Panc1 (cell line): ENCODE measurements around the gene GALT. TPM values are rescaled to one million over a fixed set of nuclear protein-coding genes. Genes with fewer than 3 reads are reported as not detected.

Experiments
- ATAC-seq: fragments of 200-7000 bp; cut with Tn5 transposase; 2 replicates; pipeline ENCODE4 v1.9.1; 2020; ENCODE audit warnings: mild to moderate bottlenecking, moderate library complexity
- BruUV-seq: library from RNA; stranded (reverse); fragments of 400-500 nt; replicated peaks from 2 replicates; lab custom pipeline; 2021; lab: Mats Ljungman, UMichigan
- CTCF ChIA-PET: fragments of 300-600 bp; sonication (Branson Sonifier 250); formaldehyde crosslinking; loops from one replicate; lab custom pipeline; 2022; ENCODE audit warnings: antibody characterized with exemption; lab: Charles Lee
- POLR2A ChIA-PET: fragments of 300-600 bp; sonication (Branson Sonifier 250); formaldehyde crosslinking; loops from one replicate; lab custom pipeline; 2022; ENCODE audit warnings: antibody characterized with exemption; lab: Charles Lee
- DNase-seq: peaks from one replicate; pipeline ENCODE4 v3.0.0-alpha.2; 2010; ENCODE audit warnings: low read depth, low spot score
- H3K27ac ChIP-seq: 2 replicates; pipeline ENCODE4 v1.5.1; 2011; ENCODE audit warnings: mild to moderate bottlenecking, low read length, inconsistent platforms
- H3K27me3 ChIP-seq: fragments of 200-500 bp; sonication (Bioruptor generic); 2 replicates; pipeline ENCODE4 v1.6.0; 2014; ENCODE audit warnings: low read length, inconsistent platforms; ENCODE audit not compliant: control insufficient read depth, insufficient read depth
- H3K36me3 ChIP-seq: fragments of 200-500 bp; sonication (Bioruptor generic); 2 replicates; pipeline ENCODE4 v1.5.1; 2014; ENCODE audit warnings: inconsistent platforms, mild to moderate bottlenecking, low read length, moderate library complexity; ENCODE audit not compliant: control insufficient read depth, insufficient read depth
- H3K4me1 ChIP-seq: 2 replicates; pipeline ENCODE4 v1.5.1; 2011; ENCODE audit warnings: inconsistent platforms, mild to moderate bottlenecking, low read length, moderate library complexity; ENCODE audit not compliant: control insufficient read depth, insufficient read depth
- H3K4me3 ChIP-seq, 2 experiments: 2 replicates each; pipeline ENCODE4 v1.5.1; 2011 to 2012; ENCODE audit warnings: low read depth in 2 of 2, low read length in 2 of 2, mild to moderate bottlenecking in 2 of 2, inconsistent platforms in 1 of 2, moderate library complexity in 1 of 2
- H3K9me3 ChIP-seq: fragments of 200-500 bp; sonication (Bioruptor generic); 2 replicates; pipeline ENCODE4 v1.5.1; 2014; ENCODE audit warnings: low read depth, mild to moderate bottlenecking, inconsistent platforms, low read length, moderate library complexity; ENCODE audit not compliant: control insufficient read depth, insufficient read depth
- CTCF ChIP-seq: fragments of 450-650 bp; IDR thresholded peaks from 2 replicates; pipeline ENCODE4 v1.5.1; 2017; ENCODE audit warnings: mild to moderate bottlenecking
- POLR2AphosphoS5 ChIP-seq: IDR thresholded peaks from 2 replicates; pipeline ENCODE4 v1.6.1; 2012; ENCODE audit warnings: mild to moderate bottlenecking, low read depth, low read length, moderate library complexity
- SIN3A ChIP-seq: IDR thresholded peaks from 2 replicates; pipeline ENCODE4 v1.6.1; 2012; ENCODE audit warnings: low read depth, mild to moderate bottlenecking, low read length, moderate library complexity, borderline replicate concordance; ENCODE audit not compliant: insufficient read depth
- TCF7L2 ChIP-seq: IDR thresholded peaks from 2 replicates; pipeline ENCODE4 v1.6.1; 2011; ENCODE audit warnings: mild to moderate bottlenecking, low read depth, low read length, inconsistent platforms
- in situ Hi-C: cut with HindIII; loops from 2 replicates; pipeline ENCODE4 v1.10.0; 2016; ENCODE audit warnings: low sequenced_read_pairs, low pct_unique_long_range_greater_than_20kb
- intact Hi-C: fragments of 100-400 bp; cut with micrococcal nuclease; formaldehyde crosslinking; loops from one replicate; pipeline ENCODE4 v1.10.0; 2022; ENCODE audit not compliant: unreplicated experiment
- total RNA-seq: library from RNA; stranded (reverse); gene quantifications from one replicate; pipeline ENCODE4 v1.2.1, GENCODE V29; 2021; ENCODE audit not compliant: unreplicated experiment
- TF ChIP-seq, protein P1 (sequence below), 2 experiments: IDR thresholded peaks; 2 replicates each; pipeline ENCODE4 v1.6.1; 2011 to 2012; ENCODE audit warnings: low read depth in 2 of 2, control low read depth in 1 of 2, low read length in 1 of 2, mild to moderate bottlenecking in 1 of 2, moderate library complexity in 1 of 2; ENCODE audit not compliant: insufficient read depth in 1 of 2

GALT gene
- total RNA-seq, 1 experiment from 2014 or later, result 42.5 TPM

DNA sequence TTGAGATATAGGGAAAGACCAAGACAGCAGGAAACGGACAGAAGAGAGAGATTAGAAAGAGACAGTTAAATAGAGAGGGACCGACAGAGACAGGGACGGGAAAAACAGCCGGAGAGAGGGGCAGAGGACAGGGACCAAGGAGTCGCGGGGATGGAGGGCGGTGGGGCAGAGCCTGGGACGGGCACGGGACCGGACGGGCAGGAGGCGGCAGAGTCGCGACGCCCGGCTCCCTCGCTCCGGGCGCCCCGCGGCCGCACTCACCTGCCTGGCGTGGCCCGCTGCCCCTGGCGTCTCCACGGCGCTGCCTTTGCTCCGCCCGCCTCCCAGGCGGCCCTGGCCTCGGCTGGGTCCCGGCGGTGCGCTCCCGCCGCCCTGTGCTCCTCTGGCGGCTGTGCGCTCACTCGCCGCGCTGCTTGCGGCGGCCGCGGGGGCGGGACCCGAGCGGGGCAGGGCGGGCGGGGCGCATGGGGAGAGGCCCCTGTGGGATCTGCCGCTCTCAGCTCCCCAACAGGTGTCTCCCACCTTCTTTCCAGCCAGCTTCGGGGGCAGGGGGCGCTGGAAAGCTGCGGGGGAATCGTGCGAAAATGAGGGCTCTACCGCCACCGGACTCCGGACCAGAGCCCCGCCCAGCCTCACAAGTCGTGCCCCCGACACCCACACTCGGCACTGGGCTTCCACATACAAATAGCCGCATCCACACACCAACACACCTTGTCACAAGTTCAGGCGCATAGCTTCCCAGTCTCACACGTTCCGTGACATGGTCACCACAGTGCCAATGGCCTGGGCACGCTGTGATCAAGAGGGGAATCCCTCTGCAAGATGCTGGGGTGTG lies 17.6 kb upstream of the GALT start, which contains the start of gene ARID3C:
ARID3C (minus strand) TSS at position 411 of the 835 bp plus-strand sequence. CDS start 1,052 bp downstream, outside the sequence.
- Histone ChIP-seq H3K27ac (no peak within 1 kb of the TSS), H3K36me3 (no peaks in the 10 kb centered on the region), H3K4me1 (peaks cover 3% of the 10 kb centered on the region; the same call in 1 of the 2 replicates), H3K9me3 (no peaks in the 10 kb centered on the region), H3K4me3 (peak within 1 kb of the TSS; percentile 39 to 54), H3K27me3 (peaks cover 13% of the 10 kb centered on the region)
- no peak for DNase-seq
- peak; percentile 85 for ATAC-seq
- ChIA-PET POLR2A (interaction anchor here (0.6 to 1.1 kb wide), 2 partner anchors 9 to 487 kb away, joined by 4 read pairs; partner anchors contain the start of genes ATOSB and DCTN3), CTCF (no interaction called here)
- BruUV-seq, result no TSS peak
- in situ Hi-C loops, result no loop called here
- TF ChIP-seq SIN3A, result no peak
- intact Hi-C loops, result no loop called here

- no peaks in the 10 kb centered on the region for H3K36me3 ChIP-seq
- BruUV-seq, result no TSS peak
- ATAC-seq (no peak), DNase-seq (no peak)
- TF ChIP-seq TCF7L2 (no peak), POLR2AphosphoS5 (no peak), SIN3A (no peak), CTCF (no peak)
- TF ChIP-seq, protein P1, sequence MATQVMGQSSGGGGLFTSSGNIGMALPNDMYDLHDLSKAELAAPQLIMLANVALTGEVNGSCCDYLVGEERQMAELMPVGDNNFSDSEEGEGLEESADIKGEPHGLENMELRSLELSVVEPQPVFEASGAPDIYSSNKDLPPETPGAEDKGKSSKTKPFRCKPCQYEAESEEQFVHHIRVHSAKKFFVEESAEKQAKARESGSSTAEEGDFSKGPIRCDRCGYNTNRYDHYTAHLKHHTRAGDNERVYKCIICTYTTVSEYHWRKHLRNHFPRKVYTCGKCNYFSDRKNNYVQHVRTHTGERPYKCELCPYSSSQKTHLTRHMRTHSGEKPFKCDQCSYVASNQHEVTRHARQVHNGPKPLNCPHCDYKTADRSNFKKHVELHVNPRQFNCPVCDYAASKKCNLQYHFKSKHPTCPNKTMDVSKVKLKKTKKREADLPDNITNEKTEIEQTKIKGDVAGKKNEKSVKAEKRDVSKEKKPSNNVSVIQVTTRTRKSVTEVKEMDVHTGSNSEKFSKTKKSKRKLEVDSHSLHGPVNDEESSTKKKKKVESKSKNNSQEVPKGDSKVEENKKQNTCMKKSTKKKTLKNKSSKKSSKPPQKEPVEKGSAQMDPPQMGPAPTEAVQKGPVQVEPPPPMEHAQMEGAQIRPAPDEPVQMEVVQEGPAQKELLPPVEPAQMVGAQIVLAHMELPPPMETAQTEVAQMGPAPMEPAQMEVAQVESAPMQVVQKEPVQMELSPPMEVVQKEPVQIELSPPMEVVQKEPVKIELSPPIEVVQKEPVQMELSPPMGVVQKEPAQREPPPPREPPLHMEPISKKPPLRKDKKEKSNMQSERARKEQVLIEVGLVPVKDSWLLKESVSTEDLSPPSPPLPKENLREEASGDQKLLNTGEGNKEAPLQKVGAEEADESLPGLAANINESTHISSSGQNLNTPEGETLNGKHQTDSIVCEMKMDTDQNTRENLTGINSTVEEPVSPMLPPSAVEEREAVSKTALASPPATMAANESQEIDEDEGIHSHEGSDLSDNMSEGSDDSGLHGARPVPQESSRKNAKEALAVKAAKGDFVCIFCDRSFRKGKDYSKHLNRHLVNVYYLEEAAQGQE (IDR thresholded peaks at IDR 0.05; ENCODE audit: insufficient read depth in 1 of 2, low read depth in 2 of 2, low read length in 1 of 2), result no peak
- CTCF ChIA-PET, result interaction anchor here (0.6 to 1.0 kb wide), 2 partner anchors 18 to 603 kb away, joined by 3 read pairs; no protein-coding TSS in a partner anchor
- no peak overlapping the region for H3K27ac ChIP-seq
- in situ Hi-C loops, result no loop called here
- POLR2A ChIA-PET, result interaction anchor here (1.1 kb wide), 1 partner anchor 9 kb away, joined by 4 read pairs; the partner anchor contains the start of gene DCTN3
- H3K9me3 ChIP-seq, result no peaks in the 10 kb centered on the region
- H3K4me3 ChIP-seq, result peak overlapping the region; percentile 39 to 54
- intact Hi-C loops, result no loop called here
- H3K27me3 ChIP-seq, result peaks cover 13% of the 10 kb centered on the region
- peaks cover 3% of the 10 kb centered on the region; the same call in 1 of the 2 replicates for H3K4me1 ChIP-seq
These were observed 17.0 kb upstream of the GALT start for GRCh38 chr9:34629491-34629808.
